ENCODE results near the gene MRPS27.

MRPS27 gene

GRCh38 chr5:72268260-72268659, 51.8 kb downstream of the MRPS27 start:
- DNase-seq (ENCODE audit: low read depth): no peak
- no peak for TF ChIP-seq CTCF (IDR thresholded peaks at IDR 0.05; ENCODE audit: insufficient read depth, low read depth, low read length, missing control alignments)
- H3K4me3 ChIP-seq (ENCODE audit: low read length): no peak overlapping the region

DNA sequence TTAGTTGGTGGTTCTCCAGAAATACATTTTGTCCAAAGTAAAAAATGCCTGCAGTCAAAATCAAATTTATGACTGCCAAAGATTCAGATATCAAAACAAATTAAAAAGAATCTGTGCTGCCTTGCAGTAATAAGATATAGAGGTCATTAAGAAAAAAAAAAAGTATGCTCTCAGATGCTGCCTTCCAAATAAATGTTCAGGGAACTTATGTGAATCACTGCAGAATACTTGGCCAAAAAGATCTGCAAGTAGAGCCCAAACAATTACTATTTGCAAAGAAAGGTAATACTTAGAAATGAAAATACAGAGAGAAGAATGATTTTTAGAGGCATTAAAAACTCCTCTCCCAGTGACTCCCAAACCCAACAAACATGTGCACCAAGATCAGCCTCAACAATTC, 52.4 kb downstream of the MRPS27 start:
- TF ChIP-seq CTCF (IDR thresholded peaks at IDR 0.05; ENCODE audit: insufficient read depth, low read depth, low read length, missing control alignments): no peak
- no peak overlapping the region for H3K4me3 ChIP-seq (ENCODE audit: low read length)
- no peak for DNase-seq (ENCODE audit: low read depth)

DNA sequence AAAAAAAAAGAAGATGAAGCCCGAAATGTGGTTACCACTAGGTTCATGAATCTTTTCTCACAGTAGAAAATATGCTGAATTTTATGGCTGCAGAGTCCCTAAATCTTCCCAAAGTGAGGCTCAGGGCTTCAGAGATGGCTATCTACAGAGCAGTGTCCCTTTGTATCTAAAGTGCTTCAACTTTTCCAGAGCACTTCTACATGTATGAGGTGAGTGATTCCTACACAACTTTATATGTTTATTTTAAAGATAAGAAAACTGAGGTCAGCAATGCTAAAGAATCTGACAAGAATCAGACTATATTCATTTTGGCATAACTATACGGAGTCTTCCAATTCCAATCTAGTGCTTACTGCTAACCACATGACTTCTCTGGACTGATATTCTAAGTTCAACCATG, 53.2 kb downstream of the MRPS27 start:
- no peak for TF ChIP-seq CTCF (IDR thresholded peaks at IDR 0.05; ENCODE audit: insufficient read depth, low read depth, low read length, missing control alignments)
- no peak overlapping the region for H3K4me3 ChIP-seq (ENCODE audit: low read length)
- DNase-seq (ENCODE audit: low read depth): no peak

- H3K4me3 ChIP-seq (ENCODE audit: low read length): no peak overlapping the region
- DNase-seq (ENCODE audit: low read depth): no peak
- TF ChIP-seq CTCF (IDR thresholded peaks at IDR 0.05; ENCODE audit: insufficient read depth, low read depth, low read length, missing control alignments): no peak
Observed at GRCh38 chr5:72265032-72265877, 54.8 kb downstream of the MRPS27 start.

- DNase-seq (ENCODE audit: low read depth): no peak
- no peak overlapping the region for H3K4me3 ChIP-seq (ENCODE audit: low read length)
- TF ChIP-seq CTCF (IDR thresholded peaks at IDR 0.05; ENCODE audit: insufficient read depth, low read depth, low read length, missing control alignments): no peak
Observed at GRCh38 chr5:72256536-72256935, 63.5 kb downstream of the MRPS27 start.

- DNase-seq (ENCODE audit: low read depth): no peak
- TF ChIP-seq CTCF (IDR thresholded peaks at IDR 0.05; ENCODE audit: insufficient read depth, low read depth, low read length, missing control alignments): no peak
- H3K4me3 ChIP-seq (ENCODE audit: low read length): no peak overlapping the region
Observed at GRCh38 chr5:72255670-72256069, 64.4 kb downstream of the MRPS27 start.

DNA sequence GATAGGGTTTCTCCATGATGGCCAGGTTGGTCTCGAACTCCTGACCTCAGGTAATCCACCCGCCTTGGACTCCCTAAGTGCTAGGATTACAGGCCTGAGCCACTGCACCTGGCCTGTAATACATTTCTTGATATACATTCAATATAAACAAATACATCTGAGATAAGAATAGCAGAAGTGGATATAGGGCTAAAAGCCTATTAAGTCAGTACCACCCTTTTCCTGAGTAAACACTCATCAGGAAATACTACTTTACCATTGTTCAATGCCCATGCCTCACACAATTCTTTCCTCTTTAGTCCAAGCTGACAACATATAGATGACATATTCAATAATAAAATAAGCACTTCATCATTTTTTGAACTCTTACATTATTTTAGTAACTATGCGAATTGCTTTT, 64.8 kb downstream of the MRPS27 start:
- H3K4me3 ChIP-seq (ENCODE audit: low read length): no peak overlapping the region
- no peak for DNase-seq (ENCODE audit: low read depth)
- TF ChIP-seq CTCF (IDR thresholded peaks at IDR 0.05; ENCODE audit: insufficient read depth, low read depth, low read length, missing control alignments): no peak
